ENCODE results near the gene CLIC3. TPM values are rescaled to one million over a fixed set of nuclear protein-coding genes. Genes with fewer than 3 reads are reported as not detected.

CLIC3 gene
- total RNA-seq, 2 donors from 2014 or later: 3.6 to 15.4 TPM

DNA sequence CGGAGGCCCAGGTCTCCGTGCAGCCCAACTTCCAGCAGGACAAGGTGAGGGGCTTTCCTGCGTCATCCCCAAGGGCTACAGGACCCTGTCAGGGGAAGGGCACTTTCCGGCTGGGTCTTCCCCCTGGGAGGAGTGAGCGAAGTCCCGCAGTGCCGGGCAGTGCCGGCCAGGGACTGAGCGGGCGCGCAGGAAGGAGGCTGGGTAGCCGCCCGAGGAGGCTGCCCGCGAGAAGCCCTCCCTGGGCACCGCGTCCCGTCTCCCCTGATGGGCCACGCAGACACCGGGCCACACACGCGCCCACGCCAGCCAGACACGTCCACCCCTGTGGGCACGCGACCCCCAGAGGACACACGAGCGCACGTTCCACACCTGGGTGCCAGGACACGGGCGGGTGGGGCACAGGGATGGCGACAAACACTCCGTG lies 18.7 kb downstream of the CLIC3 start:
- no peak overlapping the region for H3K27ac ChIP-seq
- intact Hi-C loops (cut with DNase I): no loop called here
- no peaks in the 10 kb centered on the region for H3K9me3 ChIP-seq
- no peak for DNase-seq
- H3K27me3 ChIP-seq: no peaks in the 10 kb centered on the region
- peak overlapping the region in 1 of 2 donors; percentile 35 for H3K9ac ChIP-seq (ENCODE audit: low read depth in 2 of 2, low read length in 2 of 2)
- TF ChIP-seq, protein P1, sequence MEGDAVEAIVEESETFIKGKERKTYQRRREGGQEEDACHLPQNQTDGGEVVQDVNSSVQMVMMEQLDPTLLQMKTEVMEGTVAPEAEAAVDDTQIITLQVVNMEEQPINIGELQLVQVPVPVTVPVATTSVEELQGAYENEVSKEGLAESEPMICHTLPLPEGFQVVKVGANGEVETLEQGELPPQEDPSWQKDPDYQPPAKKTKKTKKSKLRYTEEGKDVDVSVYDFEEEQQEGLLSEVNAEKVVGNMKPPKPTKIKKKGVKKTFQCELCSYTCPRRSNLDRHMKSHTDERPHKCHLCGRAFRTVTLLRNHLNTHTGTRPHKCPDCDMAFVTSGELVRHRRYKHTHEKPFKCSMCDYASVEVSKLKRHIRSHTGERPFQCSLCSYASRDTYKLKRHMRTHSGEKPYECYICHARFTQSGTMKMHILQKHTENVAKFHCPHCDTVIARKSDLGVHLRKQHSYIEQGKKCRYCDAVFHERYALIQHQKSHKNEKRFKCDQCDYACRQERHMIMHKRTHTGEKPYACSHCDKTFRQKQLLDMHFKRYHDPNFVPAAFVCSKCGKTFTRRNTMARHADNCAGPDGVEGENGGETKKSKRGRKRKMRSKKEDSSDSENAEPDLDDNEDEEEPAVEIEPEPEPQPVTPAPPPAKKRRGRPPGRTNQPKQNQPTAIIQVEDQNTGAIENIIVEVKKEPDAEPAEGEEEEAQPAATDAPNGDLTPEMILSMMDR (IDR thresholded peaks at IDR 0.05): no peak
- peak overlapping the region; percentile 43 for H3K4me3 ChIP-seq
- peaks cover 4% of the 10 kb centered on the region for H3K4me1 ChIP-seq
- H3K36me3 ChIP-seq: no peaks in the 10 kb centered on the region

DNA sequence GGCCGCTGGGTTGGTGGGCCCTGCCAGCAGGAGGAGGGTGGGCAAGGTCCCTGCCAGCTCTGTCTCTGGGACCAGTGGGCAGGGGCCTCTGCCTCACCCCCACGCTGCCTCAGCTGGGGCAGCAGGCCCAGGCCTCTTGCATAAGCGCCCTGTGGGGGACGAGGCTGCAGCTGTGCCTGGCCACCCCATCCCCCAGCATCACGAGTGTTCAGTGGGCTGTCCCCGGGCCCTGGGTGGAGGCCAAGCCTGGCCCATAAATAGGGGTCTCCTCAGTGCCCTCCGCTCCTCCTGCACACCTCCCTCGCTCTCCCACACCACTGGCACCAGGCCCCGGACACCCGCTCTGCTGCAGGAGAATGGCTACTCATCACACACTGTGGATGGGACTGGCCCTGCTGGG lies 19.1 kb downstream of the CLIC3 start, which contains the start of gene PTGDS:
Gene PTGDS (plus strand): TSS at position 282 of the 400 bp plus-strand sequence. CDS start 75 bp downstream, at position 357.
- TF ChIP-seq, protein P1 (IDR thresholded peaks at IDR 0.05): no peak

DNA sequence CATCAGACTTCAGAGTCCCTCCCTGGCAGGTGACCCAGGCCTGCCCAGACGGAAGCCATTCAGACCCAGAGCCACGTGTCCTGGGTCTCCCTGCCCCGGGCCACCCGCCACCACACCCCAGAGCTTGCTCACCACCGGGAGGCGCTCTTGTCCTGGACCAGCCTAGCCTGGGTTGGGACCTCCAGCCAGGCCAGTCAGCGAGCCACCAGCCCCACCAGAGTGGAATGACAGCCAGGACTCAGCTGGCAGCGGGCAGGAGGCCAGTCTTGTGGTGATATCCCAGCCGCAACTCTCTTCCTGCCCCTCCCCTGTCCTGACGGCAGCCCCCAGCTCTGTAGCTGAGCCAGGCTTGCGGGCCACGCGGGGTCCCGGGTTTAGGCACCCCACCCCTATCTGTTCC lies 20.7 kb downstream of the CLIC3 start:
- H3K9me3 ChIP-seq: no peaks in the 10 kb centered on the region
- H3K4me1 ChIP-seq: peaks cover 4% of the 10 kb centered on the region
- intact Hi-C loops (cut with DNase I): no loop called here
- TF ChIP-seq, protein P1 (IDR thresholded peaks at IDR 0.05): no peak
- H3K4me3 ChIP-seq: no peak overlapping the region
- no peak overlapping the region for H3K27ac ChIP-seq
- H3K27me3 ChIP-seq: no peaks in the 10 kb centered on the region
- H3K36me3 ChIP-seq: no peaks in the 10 kb centered on the region
- H3K9ac ChIP-seq (ENCODE audit: low read depth in 2 of 2, low read length in 2 of 2): no peak overlapping the region
- DNase-seq: no peak

More for the DNA sequence above, 19.1 kb downstream of the CLIC3 start, which contains the start of gene PTGDS:
- Histone ChIP-seq H3K4me1 (peaks cover 4% of the 10 kb centered on the region), H3K9me3 (no peaks in the 10 kb centered on the region), H3K9ac (ENCODE audit: low read depth in 2 of 2, low read length in 2 of 2) (peak within 1 kb of the TSS in 1 of 2 donors; percentile 35), H3K27ac (no peak within 1 kb of the TSS), H3K36me3 (no peaks in the 10 kb centered on the region), H3K4me3 (peak within 1 kb of the TSS; percentile 43), H3K27me3 (no peaks in the 10 kb centered on the region)
- DNase-seq: no peak
- intact Hi-C loops (cut with DNase I): no loop called here

DNA sequence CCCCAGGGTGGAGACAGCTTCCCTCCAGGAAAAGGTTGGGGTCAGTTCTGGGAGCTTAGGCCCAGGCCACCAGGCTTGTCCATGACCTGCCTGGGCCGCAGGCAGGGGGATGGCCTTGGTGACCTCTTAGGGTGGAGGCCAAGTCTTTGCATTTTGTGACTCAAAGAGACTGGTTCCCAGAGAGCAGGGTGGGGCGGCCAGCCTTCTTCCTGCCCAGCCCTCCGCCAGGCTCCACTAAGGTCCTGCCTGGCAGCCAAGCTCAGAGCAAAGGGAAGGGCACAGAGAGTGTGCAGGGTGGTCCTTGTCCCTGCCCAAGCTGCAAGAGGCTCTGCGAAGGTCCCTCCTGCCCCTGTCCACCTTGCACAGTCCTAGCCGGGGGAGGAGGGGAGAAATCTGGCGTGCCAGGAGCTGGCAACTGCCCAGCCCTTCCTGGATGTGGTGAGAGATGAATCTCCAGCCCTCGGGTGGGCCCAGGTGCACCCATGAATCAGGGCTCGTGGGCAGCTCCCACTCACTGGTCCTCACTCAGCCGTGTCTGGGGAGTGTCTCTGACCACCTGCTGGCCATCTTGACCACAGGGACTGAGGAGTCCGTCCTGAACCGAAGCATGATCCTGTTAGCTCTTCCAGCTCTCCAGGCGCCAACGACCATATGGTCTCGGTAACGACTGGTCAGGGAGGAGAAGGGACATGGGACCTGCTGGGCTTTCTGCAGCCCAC lies 21.4 kb downstream of the CLIC3 start:
- TF ChIP-seq, protein P1 (IDR thresholded peaks at IDR 0.05): no peak
- Histone ChIP-seq H3K27me3 (no peaks in the 10 kb centered on the region), H3K9ac (ENCODE audit: low read depth in 2 of 2, low read length in 2 of 2) (no peak overlapping the region), H3K4me3 (no peak overlapping the region), H3K4me1 (peaks cover 4% of the 10 kb centered on the region), H3K27ac (no peak overlapping the region), H3K36me3 (no peaks in the 10 kb centered on the region), H3K9me3 (no peaks in the 10 kb centered on the region)
- intact Hi-C loops (cut with DNase I): no loop called here
- no peak for DNase-seq

DNA sequence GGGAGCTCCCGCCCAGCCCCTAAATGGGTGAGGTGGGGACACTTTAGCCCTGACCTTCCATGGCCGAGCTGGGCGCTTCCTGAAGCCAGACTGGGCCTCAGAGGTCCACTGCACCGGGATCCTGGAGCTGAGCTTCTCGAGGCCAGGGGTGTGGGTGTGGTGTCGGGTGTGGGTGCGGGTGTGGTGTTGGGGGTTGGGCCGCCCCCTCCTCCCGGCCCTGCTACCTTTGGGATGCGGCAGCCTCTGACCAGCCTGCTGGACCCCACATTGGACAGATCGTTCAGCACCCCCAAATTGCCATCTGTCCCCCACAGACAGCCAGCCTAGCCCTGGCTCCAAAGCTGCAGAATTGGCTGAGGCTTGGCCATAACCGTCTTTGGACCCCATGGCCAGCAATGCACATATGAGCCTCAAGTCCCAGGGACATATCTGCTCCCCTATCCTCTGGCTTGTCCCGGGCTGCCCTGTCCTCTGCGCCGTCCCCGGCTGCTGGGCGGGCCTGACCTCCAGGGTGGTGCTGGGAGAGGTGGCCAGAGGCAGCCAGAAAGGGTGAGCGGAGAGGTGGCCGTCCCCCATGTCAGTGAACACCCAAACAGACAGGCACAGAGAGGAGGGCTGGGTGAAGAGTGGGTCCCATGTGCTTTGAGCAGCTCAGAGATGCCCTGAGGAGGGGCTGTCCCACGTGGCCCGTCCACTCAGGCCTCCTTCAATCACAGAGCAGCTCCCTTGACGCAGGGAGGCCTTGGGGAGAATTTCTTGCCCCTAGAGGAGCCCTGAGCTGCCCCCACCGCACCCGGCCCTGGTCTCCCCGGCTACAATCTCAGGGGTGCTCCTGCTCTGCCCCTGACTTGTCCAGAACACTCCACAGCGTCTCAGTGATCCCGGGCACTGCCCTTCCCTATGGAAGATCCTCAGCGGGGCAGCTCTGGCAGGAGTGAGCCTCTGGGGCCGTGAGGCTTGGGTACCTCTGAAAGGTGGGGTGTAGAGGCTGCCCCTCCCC lies 22.4 kb downstream of the CLIC3 start:
- intact Hi-C loops (cut with DNase I): no loop called here
- no peaks in the 10 kb centered on the region for H3K36me3 ChIP-seq
- no peaks in the 10 kb centered on the region for H3K9me3 ChIP-seq
- no peak overlapping the region for H3K4me3 ChIP-seq
- H3K27me3 ChIP-seq: no peaks in the 10 kb centered on the region
- TF ChIP-seq, protein P1 (IDR thresholded peaks at IDR 0.05): no peak
- H3K27ac ChIP-seq: no peak overlapping the region
- DNase-seq: no peak
- no peak overlapping the region for H3K9ac ChIP-seq (ENCODE audit: low read depth in 2 of 2, low read length in 2 of 2)
- peaks cover 4% of the 10 kb centered on the region for H3K4me1 ChIP-seq
